Loucy (cell line): ENCODE measurements around the gene MICAL2.

Source experiments
- EZH2phosphoT487 ChIP-seq: fragments of 200-600 bp; IDR thresholded peaks from 2 replicates; pipeline ENCODE4 v1.6.1; 2018; ENCODE audit warnings: antibody characterized with exemption, mild to moderate bottlenecking, moderate library complexity, borderline replicate concordance
- TF ChIP-seq, protein P1 (sequence below): fragments of 200-600 bp; sonication (generic); conservative IDR thresholded peaks from 2 replicates; pipeline ENCODE4 v1.5.1; 2014; ENCODE audit warnings: mild to moderate bottlenecking, antibody characterized with exemption, low read length

- TF ChIP-seq, protein P1, sequence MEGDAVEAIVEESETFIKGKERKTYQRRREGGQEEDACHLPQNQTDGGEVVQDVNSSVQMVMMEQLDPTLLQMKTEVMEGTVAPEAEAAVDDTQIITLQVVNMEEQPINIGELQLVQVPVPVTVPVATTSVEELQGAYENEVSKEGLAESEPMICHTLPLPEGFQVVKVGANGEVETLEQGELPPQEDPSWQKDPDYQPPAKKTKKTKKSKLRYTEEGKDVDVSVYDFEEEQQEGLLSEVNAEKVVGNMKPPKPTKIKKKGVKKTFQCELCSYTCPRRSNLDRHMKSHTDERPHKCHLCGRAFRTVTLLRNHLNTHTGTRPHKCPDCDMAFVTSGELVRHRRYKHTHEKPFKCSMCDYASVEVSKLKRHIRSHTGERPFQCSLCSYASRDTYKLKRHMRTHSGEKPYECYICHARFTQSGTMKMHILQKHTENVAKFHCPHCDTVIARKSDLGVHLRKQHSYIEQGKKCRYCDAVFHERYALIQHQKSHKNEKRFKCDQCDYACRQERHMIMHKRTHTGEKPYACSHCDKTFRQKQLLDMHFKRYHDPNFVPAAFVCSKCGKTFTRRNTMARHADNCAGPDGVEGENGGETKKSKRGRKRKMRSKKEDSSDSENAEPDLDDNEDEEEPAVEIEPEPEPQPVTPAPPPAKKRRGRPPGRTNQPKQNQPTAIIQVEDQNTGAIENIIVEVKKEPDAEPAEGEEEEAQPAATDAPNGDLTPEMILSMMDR: no peak
- no peak for TF ChIP-seq EZH2phosphoT487
These were observed 35.7 kb upstream of the MICAL2 start for GRCh38 chr11:12074529-12075195.
